GM19239 (cell line): ENCODE results near the gene MOK.

Experiments used
- DNase-seq: peaks from one replicate; pipeline ENCODE4 v3.0.0; 2011; ENCODE audit warnings: low spot score; ENCODE audit not compliant: insufficient read length
- FAIRE-seq: peaks from 2 replicates; lab custom pipeline; 2011; peaks lifted over from hg19 to GRCh38; lab: Jason Lieb, UNC

Gene MOK

GRCh38 chr14:102188187-102188586, 116.8 kb downstream of the MOK start:
- no peak for FAIRE-seq
- no peak for DNase-seq

GRCh38 chr14:102187568-102188001, 117.4 kb downstream of the MOK start:
- FAIRE-seq, result no peak

GRCh38 chr14:102187044-102187443, 117.9 kb downstream of the MOK start:
- DNase-seq (no peak), FAIRE-seq (no peak)

More at GRCh38 chr14:102187568-102188001, 117.4 kb downstream of the MOK start:
- no peak for DNase-seq

- no peak for FAIRE-seq
- no peak for DNase-seq
Measured at GRCh38 chr14:102185360-102185759, 119.6 kb downstream of the MOK start.

- no peak for FAIRE-seq
- DNase-seq, result no peak
Measured at GRCh38 chr14:102184316-102185035, 120.5 kb downstream of the MOK start.

GRCh38 chr14:102183886-102184285, 121.1 kb downstream of the MOK start:
- no peak for DNase-seq
- FAIRE-seq, result no peak

GRCh38 chr14:102182936-102183619, 121.9 kb downstream of the MOK start:
- DNase-seq (no peak), FAIRE-seq (no peak)

- FAIRE-seq, result no peak
- no peak for DNase-seq
Measured at GRCh38 chr14:102182190-102182589, 122.8 kb downstream of the MOK start.

- FAIRE-seq, result no peak
- DNase-seq, result no peak
Measured at GRCh38 chr14:102181187-102181586, 123.8 kb downstream of the MOK start.

GRCh38 chr14:102180248-102180998, 124.5 kb downstream of the MOK start:
- no peak for FAIRE-seq
- DNase-seq, result no peak
